Suprapubic skin (tissue), 4 donors: ENCODE measurements around the gene HES2.
"Not testable (repeated sequence)": the region's sequence is repeated elsewhere in the genome, so short reads cannot be mapped to it uniquely, and the experiment has no call there.

ENCODE experiments used
- CTCF ChIP-seq, 2 donors: fragments of 200-600 bp in 1 of 2; fragments of 450-650 bp in 1 of 2; sonication (generic) in 1 of 2; IDR thresholded peaks; one replicate each; pipeline ENCODE4 v1.5.1; 2016 to 2019; ENCODE audit warnings: antibody characterized with exemption in 2 of 2, mild to moderate bottlenecking in 1 of 2, moderate library complexity in 1 of 2
- EP300 ChIP-seq: sonication (generic); formaldehyde crosslinking; IDR thresholded peaks from one replicate; pipeline ENCODE4 v1.6.1; 2017; ENCODE audit warnings: antibody characterized with exemption
- POLR2A ChIP-seq, 2 donors: fragments of 450-650 bp; IDR thresholded peaks; one replicate each; pipeline ENCODE4 v1.6.1; 2017; ENCODE audit warnings: antibody characterized with exemption in 2 of 2, mild to moderate bottlenecking in 2 of 2, moderate library complexity in 2 of 2
- POLR2AphosphoS5 ChIP-seq, 3 donors: sonication (generic); formaldehyde crosslinking; IDR thresholded peaks; one replicate each; pipeline ENCODE4 v1.6.1; 2017; ENCODE audit warnings: antibody characterized with exemption in 3 of 3

GRCh38 chr1:6450486-6450885 lies 30.8 kb upstream of the HES2 start:
- TF ChIP-seq POLR2AphosphoS5 (IDR thresholded peaks at IDR 0.05); CTCF (IDR thresholded peaks at IDR 0.05); POLR2A (IDR thresholded peaks at IDR 0.05); EP300: not testable (repeated sequence)
